ENCODE results near the gene BLZF1. TPM values are rescaled to one million over a fixed set of nuclear protein-coding genes. Genes with fewer than 3 reads are reported as not detected.
"Not testable (repeated sequence)": the region's sequence is repeated elsewhere in the genome, so short reads cannot be mapped to it uniquely, and the experiment has no call there.

Gene BLZF1
- polyA plus RNA-seq, 1 donor from 2014 or later = 19.9 TPM

DNA sequence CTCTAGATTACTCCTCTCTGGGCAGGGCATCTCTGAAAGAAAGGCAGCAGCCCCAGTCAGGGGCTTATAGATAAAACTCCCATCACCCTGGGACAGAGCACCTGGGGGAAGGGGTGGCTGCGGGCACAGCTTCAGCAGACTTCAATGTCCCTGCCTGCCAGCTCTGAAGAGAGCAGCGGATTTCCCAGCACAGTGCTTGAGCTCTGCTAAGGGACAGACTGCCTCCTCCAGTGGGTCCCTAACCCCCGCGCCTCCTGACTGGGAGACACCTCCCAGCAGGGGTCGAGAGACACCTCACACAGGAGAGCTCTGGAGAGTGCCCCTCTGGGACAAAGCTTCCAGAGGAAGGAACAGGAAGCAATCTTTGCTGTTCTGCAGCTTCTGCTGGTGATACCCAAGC lies 40.3 kb downstream of the BLZF1 start:
- H2AFZ ChIP-seq (ENCODE audit: low read depth, low read length); H3K79me2 ChIP-seq (replicated peaks; ENCODE audit: insufficient read depth, low read length); H3K9me2 ChIP-seq (ENCODE audit: insufficient read depth, low read length); H3F3A ChIP-seq (ENCODE audit: insufficient read depth, low read length, poor library complexity, severe bottlenecking); H3K4me3 ChIP-seq (ENCODE audit: low read length); H3K4me2 ChIP-seq (ENCODE audit: low read length); H3K9ac ChIP-seq (ENCODE audit: low read length); H3K27me3 ChIP-seq (ENCODE audit: insufficient read depth, low read depth, low read length); H3K27ac ChIP-seq (ENCODE audit: low read length); H4K20me1 ChIP-seq (ENCODE audit: insufficient read depth); H3K36me3 ChIP-seq (ENCODE audit: insufficient read depth, low read length); H3K9me3 ChIP-seq (ENCODE audit: low read length): not testable (repeated sequence)

DNA sequence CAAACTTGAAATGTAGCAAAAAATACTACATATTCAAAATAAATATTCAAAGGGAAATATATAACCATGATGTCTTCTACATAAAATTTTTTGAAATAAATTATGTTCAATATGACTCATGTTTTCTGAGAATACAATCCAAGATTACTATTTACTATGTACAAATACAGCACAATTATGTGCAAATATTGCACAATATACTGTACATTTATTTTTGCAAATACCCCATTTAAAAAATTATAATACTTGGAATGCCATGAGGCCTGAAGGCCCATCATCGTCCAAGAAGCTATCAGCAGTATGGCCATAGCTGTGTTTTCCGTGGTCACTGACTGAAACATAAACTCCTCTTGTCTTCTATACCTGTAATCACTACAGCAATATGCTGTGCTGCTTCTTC lies 47.0 kb downstream of the BLZF1 start:
- Histone ChIP-seq H3K4me3 (ENCODE audit: low read length) (no peak overlapping the region), H3F3A (ENCODE audit: insufficient read depth, low read length, poor library complexity, severe bottlenecking) (no peaks in the 10 kb centered on the region), H3K36me3 (ENCODE audit: insufficient read depth, low read length) (no peaks in the 10 kb centered on the region), H3K79me2 (replicated peaks; ENCODE audit: insufficient read depth, low read length) (no peaks in the 10 kb centered on the region), H3K9me3 (ENCODE audit: low read length) (no peaks in the 10 kb centered on the region), H3K27ac (ENCODE audit: low read length) (no peak overlapping the region), H3K27me3 (ENCODE audit: insufficient read depth, low read depth, low read length) (no peaks in the 10 kb centered on the region), H2AFZ (ENCODE audit: low read depth, low read length) (no peak overlapping the region), H3K4me2 (ENCODE audit: low read length) (no peak overlapping the region), H3K9ac (ENCODE audit: low read length) (no peak overlapping the region), H3K9me2 (ENCODE audit: insufficient read depth, low read length) (no peaks in the 10 kb centered on the region), H4K20me1 (ENCODE audit: insufficient read depth) (no peaks in the 10 kb centered on the region)
- TF ChIP-seq, protein P1, sequence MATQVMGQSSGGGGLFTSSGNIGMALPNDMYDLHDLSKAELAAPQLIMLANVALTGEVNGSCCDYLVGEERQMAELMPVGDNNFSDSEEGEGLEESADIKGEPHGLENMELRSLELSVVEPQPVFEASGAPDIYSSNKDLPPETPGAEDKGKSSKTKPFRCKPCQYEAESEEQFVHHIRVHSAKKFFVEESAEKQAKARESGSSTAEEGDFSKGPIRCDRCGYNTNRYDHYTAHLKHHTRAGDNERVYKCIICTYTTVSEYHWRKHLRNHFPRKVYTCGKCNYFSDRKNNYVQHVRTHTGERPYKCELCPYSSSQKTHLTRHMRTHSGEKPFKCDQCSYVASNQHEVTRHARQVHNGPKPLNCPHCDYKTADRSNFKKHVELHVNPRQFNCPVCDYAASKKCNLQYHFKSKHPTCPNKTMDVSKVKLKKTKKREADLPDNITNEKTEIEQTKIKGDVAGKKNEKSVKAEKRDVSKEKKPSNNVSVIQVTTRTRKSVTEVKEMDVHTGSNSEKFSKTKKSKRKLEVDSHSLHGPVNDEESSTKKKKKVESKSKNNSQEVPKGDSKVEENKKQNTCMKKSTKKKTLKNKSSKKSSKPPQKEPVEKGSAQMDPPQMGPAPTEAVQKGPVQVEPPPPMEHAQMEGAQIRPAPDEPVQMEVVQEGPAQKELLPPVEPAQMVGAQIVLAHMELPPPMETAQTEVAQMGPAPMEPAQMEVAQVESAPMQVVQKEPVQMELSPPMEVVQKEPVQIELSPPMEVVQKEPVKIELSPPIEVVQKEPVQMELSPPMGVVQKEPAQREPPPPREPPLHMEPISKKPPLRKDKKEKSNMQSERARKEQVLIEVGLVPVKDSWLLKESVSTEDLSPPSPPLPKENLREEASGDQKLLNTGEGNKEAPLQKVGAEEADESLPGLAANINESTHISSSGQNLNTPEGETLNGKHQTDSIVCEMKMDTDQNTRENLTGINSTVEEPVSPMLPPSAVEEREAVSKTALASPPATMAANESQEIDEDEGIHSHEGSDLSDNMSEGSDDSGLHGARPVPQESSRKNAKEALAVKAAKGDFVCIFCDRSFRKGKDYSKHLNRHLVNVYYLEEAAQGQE (IDR thresholded peaks at IDR 0.05; ENCODE audit: borderline replicate concordance) = no peak
- TF ChIP-seq EZH2 (IDR thresholded peaks at IDR 0.05; ENCODE audit: borderline replicate concordance, insufficient read depth, low read length, poor library complexity, severe bottlenecking) (no peak), RAD21 (conservative IDR thresholded peaks at IDR 0.05) (no peak), TAF1 (IDR thresholded peaks at IDR 0.05; ENCODE audit: low read depth) (no peak)

DNA sequence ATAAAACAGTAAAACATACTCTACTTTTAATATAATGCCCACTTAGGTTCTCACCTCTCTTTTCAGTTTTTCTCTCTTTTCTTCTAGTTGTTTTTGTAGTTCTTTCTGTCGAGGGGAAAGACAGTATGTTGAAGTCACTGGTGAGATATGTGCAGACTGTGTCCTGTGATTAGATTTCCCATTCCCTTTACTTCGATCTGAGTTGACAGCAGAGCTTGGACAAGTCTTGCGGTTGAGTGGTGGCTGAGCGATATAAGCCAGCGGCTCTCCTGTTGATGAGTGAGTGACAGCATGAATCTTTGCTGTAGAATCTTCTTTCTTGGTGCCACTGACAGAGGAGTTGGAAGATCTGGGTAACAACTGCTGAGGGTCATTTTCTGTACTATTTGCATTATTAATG lies 53.3 kb downstream of the BLZF1 start:
- Histone ChIP-seq H3K9me2 (ENCODE audit: insufficient read depth, low read length) (no peaks in the 10 kb centered on the region), H3K27me3 (ENCODE audit: insufficient read depth, low read depth, low read length) (no peaks in the 10 kb centered on the region), H3K79me2 (replicated peaks; ENCODE audit: insufficient read depth, low read length) (peaks cover 13% of the 10 kb centered on the region), H3K9ac (ENCODE audit: low read length) (no peak overlapping the region), H3K4me3 (ENCODE audit: low read length) (no peak overlapping the region), H3F3A (ENCODE audit: insufficient read depth, low read length, poor library complexity, severe bottlenecking) (no peaks in the 10 kb centered on the region), H3K9me3 (ENCODE audit: low read length) (no peaks in the 10 kb centered on the region), H4K20me1 (ENCODE audit: insufficient read depth) (no peaks in the 10 kb centered on the region), H2AFZ (ENCODE audit: low read depth, low read length) (no peak overlapping the region), H3K27ac (ENCODE audit: low read length) (no peak overlapping the region), H3K36me3 (ENCODE audit: insufficient read depth, low read length) (no peaks in the 10 kb centered on the region), H3K4me2 (ENCODE audit: low read length) (no peak overlapping the region)
- TF ChIP-seq, protein P1 (IDR thresholded peaks at IDR 0.05; ENCODE audit: borderline replicate concordance) = no peak
- no peak for TF ChIP-seq CTCF (IDR thresholded peaks at IDR 0.05; ENCODE audit: poor library complexity, severe bottlenecking)
- TF ChIP-seq RAD21 (conservative IDR thresholded peaks at IDR 0.05) = no peak
- no peak for TF ChIP-seq TAF1 (IDR thresholded peaks at IDR 0.05; ENCODE audit: low read depth)
- TF ChIP-seq SMC3 (conservative IDR thresholded peaks at IDR 0.05; ENCODE audit: poor library complexity) = no peak
- no peak for TF ChIP-seq POLR2AphosphoS5 (IDR thresholded peaks at IDR 0.05)
- no peak for TF ChIP-seq EP300 (conservative IDR thresholded peaks at IDR 0.05; ENCODE audit: poor library complexity, severe bottlenecking)
- no peak for TF ChIP-seq EZH2 (IDR thresholded peaks at IDR 0.05; ENCODE audit: borderline replicate concordance, insufficient read depth, low read length, poor library complexity, severe bottlenecking)
- no peak for TF ChIP-seq MXI1 (conservative IDR thresholded peaks at IDR 0.05; ENCODE audit: poor library complexity, severe bottlenecking)

Measured in neural cell (in vitro differentiated cells).